HEK293 (cell line): ENCODE results near the gene HYAL3.
"Not testable (repeated sequence)": the region's sequence is repeated elsewhere in the genome, so short reads cannot be mapped to it uniquely, and the experiment has no call there.

Source experiments
- CTCF ChIA-PET: fragments of 350-600 bp; formaldehyde crosslinking; extraction: SDS; loops from one replicate; lab custom pipeline; 2021; ENCODE audit warnings: antibody characterized with exemption; lab: Yijun Ruan, JAX
- POLR2A ChIA-PET: fragments of 300-600 bp; formaldehyde crosslinking; extraction: SDS; loops from one replicate; lab custom pipeline; 2020; ENCODE audit warnings: antibody characterized with exemption, inconsistent platforms; lab: Yijun Ruan, JAX
- H3K27ac ChIP-seq: fragments of 200-500 bp; sonication (Bioruptor generic); 2 replicates; pipeline ENCODE4 v1.5.1; 2014; ENCODE audit warnings: low read depth, low read length, control low read depth, inconsistent platforms; ENCODE audit errors: extremely low read depth
- H3K36me3 ChIP-seq, 2 experiments: fragments of 200-500 bp in 1 of 2; sonication (Bioruptor generic) in 1 of 2; 1 replicate in 1 of 2; 2 replicates in 1 of 2; pipeline ENCODE4 v1.5.1; 2014 to 2017; ENCODE audit warnings: inconsistent platforms in 2 of 2, low read length in 2 of 2; ENCODE audit not compliant: control insufficient read depth in 2 of 2, insufficient read depth in 1 of 2
- H3K4me1 ChIP-seq: fragments of 200-500 bp; sonication (Bioruptor generic); 2 replicates; pipeline ENCODE4 v1.5.1; 2014; ENCODE audit warnings: mild to moderate bottlenecking, low read length, inconsistent platforms; ENCODE audit not compliant: control insufficient read depth, insufficient read depth
- H3K4me3 ChIP-seq: 2 replicates; pipeline ENCODE4 v1.5.1; 2011; ENCODE audit warnings: low read depth, mild to moderate bottlenecking, control low read depth, low read length, moderate library complexity
- H3K9me3 ChIP-seq: fragments of 200-500 bp; sonication (Bioruptor generic); 2 replicates; pipeline ENCODE4 v1.5.1; 2014; ENCODE audit warnings: low read depth, low read length, inconsistent platforms; ENCODE audit not compliant: control insufficient read depth, insufficient read depth
- HIC1 ChIP-seq: fragments of 450-650 bp; formaldehyde crosslinking; IDR thresholded peaks from 2 replicates; pipeline ENCODE4 v1.5.1; 2016; ENCODE audit warnings: missing biosample characterization, missing genetic modification characterization
- KLF1 ChIP-seq: fragments of 450-650 bp; formaldehyde crosslinking; IDR thresholded peaks from 2 replicates; pipeline ENCODE4 v1.5.1; 2016; ENCODE audit warnings: missing biosample characterization, missing genetic modification characterization
- KLF10 ChIP-seq: fragments of 450-650 bp; IDR thresholded peaks from 2 replicates; pipeline ENCODE4 v1.5.1; 2018; ENCODE audit warnings: missing biosample characterization, mild to moderate bottlenecking, missing genetic modification characterization
- SP7 ChIP-seq: fragments of 450-650 bp; formaldehyde crosslinking; IDR thresholded peaks from 2 replicates; pipeline ENCODE4 v1.5.1; 2016; ENCODE audit warnings: missing biosample characterization, missing genetic modification characterization
- ZBTB44 ChIP-seq: fragments of 450-650 bp; IDR thresholded peaks from 2 replicates; pipeline ENCODE4 v1.5.1; 2018; ENCODE audit warnings: missing biosample characterization, mild to moderate bottlenecking, missing genetic modification characterization
- ZFHX2 ChIP-seq: fragments of 450-650 bp; formaldehyde crosslinking; conservative IDR thresholded peaks from 2 replicates; pipeline ENCODE4 v1.5.1; 2016; ENCODE audit warnings: missing biosample characterization, missing genetic modification characterization
- ZNF112 ChIP-seq: fragments of 450-650 bp; formaldehyde crosslinking; IDR thresholded peaks from 2 replicates; pipeline ENCODE4 v1.5.0; 2017; ENCODE audit warnings: missing biosample characterization, missing genetic modification characterization
- ZNF146 ChIP-seq: fragments of 450-650 bp; formaldehyde crosslinking; IDR thresholded peaks from 2 replicates; pipeline ENCODE4 v1.5.1; 2016; ENCODE audit warnings: missing biosample characterization, missing genetic modification characterization
- ZNF16 ChIP-seq: fragments of 450-650 bp; formaldehyde crosslinking; IDR thresholded peaks from 2 replicates; pipeline ENCODE4 v1.5.1; 2016; ENCODE audit warnings: low read depth, missing biosample characterization, missing genetic modification characterization
- ZNF174 ChIP-seq: fragments of 450-650 bp; formaldehyde crosslinking; IDR thresholded peaks from 2 replicates; pipeline ENCODE4 v1.5.0; 2017; ENCODE audit warnings: missing biosample characterization, mild to moderate bottlenecking, missing genetic modification characterization
- ZNF266 ChIP-seq: fragments of 450-650 bp; formaldehyde crosslinking; IDR thresholded peaks from 2 replicates; pipeline ENCODE4 v1.5.1; 2016; ENCODE audit warnings: missing biosample characterization, missing genetic modification characterization, low read depth
- ZNF350 ChIP-seq: fragments of 450-650 bp; formaldehyde crosslinking; IDR thresholded peaks from 2 replicates; pipeline ENCODE4 v1.5.0; 2017; ENCODE audit warnings: missing biosample characterization, mild to moderate bottlenecking, missing genetic modification characterization
- ZNF623 ChIP-seq: fragments of 450-650 bp; formaldehyde crosslinking; IDR thresholded peaks from 2 replicates; pipeline ENCODE4 v1.5.1; 2016; ENCODE audit warnings: missing biosample characterization, missing genetic modification characterization
- ZNF639 ChIP-seq: fragments of 450-650 bp; formaldehyde crosslinking; IDR thresholded peaks from 2 replicates; pipeline ENCODE4 v1.5.1; 2016; ENCODE audit warnings: missing biosample characterization, missing genetic modification characterization
- ZNF76 ChIP-seq: fragments of 450-650 bp; formaldehyde crosslinking; IDR thresholded peaks from 2 replicates; pipeline ENCODE4; 2016; ENCODE audit warnings: low read depth, missing biosample characterization, missing genetic modification characterization, borderline replicate concordance
- ZNF776 ChIP-seq: fragments of 450-650 bp; formaldehyde crosslinking; IDR thresholded peaks from 2 replicates; pipeline ENCODE4 v1.5.0; 2017; ENCODE audit warnings: missing biosample characterization, missing genetic modification characterization, borderline replicate concordance
- ZNF843 ChIP-seq: fragments of 450-650 bp; formaldehyde crosslinking; IDR thresholded peaks from 2 replicates; pipeline ENCODE4 v1.5.1; 2016; ENCODE audit warnings: missing biosample characterization, missing genetic modification characterization

The HYAL3 gene

GRCh38 chr3:50245251-50245745 lies 53.9 kb downstream of the HYAL3 start:
- peak overlapping the region; percentile 43 for H3K27ac ChIP-seq
- no peaks in the 10 kb centered on the region for H3K9me3 ChIP-seq
- peaks cover 0 to 1% of the 10 kb centered on the region in 2 experiments; a peak in 1 of 3 replicates for H3K36me3 ChIP-seq
- POLR2A ChIA-PET: no interaction called here
- H3K4me1 ChIP-seq: peaks cover 9% of the 10 kb centered on the region; the same call in 1 of the 2 replicates
- TF ChIP-seq ZNF112 (tag by site-specific recombination) (no peak), ZNF843 (tag by site-specific recombination) (no peak), ZNF639 (tag by site-specific recombination) (no peak), ZNF16 (tag by site-specific recombination) (no peak), ZNF350 (tag by site-specific recombination) (no peak), KLF10 (tag by site-specific recombination) (no peak), ZNF174 (tag by site-specific recombination) (no peak), HIC1 (tag by site-specific recombination) (no peak), ZNF623 (tag by site-specific recombination) (no peak), ZNF776 (no peak), ZNF266 (tag by site-specific recombination) (no peak), KLF1 (tag by site-specific recombination) (no peak)
- TF ChIP-seq, all 188 proteins: peak for 0
- CTCF ChIA-PET: interaction anchor here (0.7 to 0.8 kb wide), 3 partner anchors 16 to 77 kb away, joined by 3 to 4 read pairs (median 4); no protein-coding TSS in a partner anchor
- no peak overlapping the region for H3K4me3 ChIP-seq

- H3K4me1 ChIP-seq, H3K9me3 ChIP-seq, H3K36me3 ChIP-seq, H3K4me3 ChIP-seq, POLR2A ChIA-PET: not testable (repeated sequence)
- H3K27ac ChIP-seq: peak overlapping the region; percentile 46; the same call in 1 of the 2 replicates
- TF ChIP-seq ZFHX2: peak; percentile 22; the same call in 1 of the 2 replicates
- CTCF ChIA-PET: interaction anchor here (0.7 to 0.8 kb wide), 3 partner anchors 15 to 76 kb away, joined by 3 to 4 read pairs (median 4); no protein-coding TSS in a partner anchor
Measured at GRCh38 chr3:50244813-50245212, 54.4 kb downstream of the HYAL3 start.

GRCh38 chr3:50243543-50243895 lies 55.7 kb downstream of the HYAL3 start:
- no peak for TF ChIP-seq ZNF146 (tag by site-specific recombination)
- TF ChIP-seq ZNF76 (tag by site-specific recombination): no peak
- no peak for TF ChIP-seq SP7 (tag by site-specific recombination)
- no peak for TF ChIP-seq ZBTB44 (tag by site-specific recombination)
- CTCF ChIA-PET: interaction anchor here (0.7 to 1.0 kb wide), 3 partner anchors 51 to 176 kb away, joined by 3 read pairs; no protein-coding TSS in a partner anchor
- no peak overlapping the region for H3K27ac ChIP-seq
- POLR2A ChIA-PET: interaction anchor here (0.8 to 1.1 kb wide), 3 partner anchors 18 to 23 kb away, joined by 3 to 4 read pairs (median 3); no protein-coding TSS in a partner anchor
- no peak overlapping the region for H3K4me3 ChIP-seq
- no peaks in the 10 kb centered on the region for H3K9me3 ChIP-seq
- peaks cover 11% of the 10 kb centered on the region for H3K4me1 ChIP-seq
- peaks cover 0 to 9% of the 10 kb centered on the region in 2 experiments; a peak in 1 of 3 replicates for H3K36me3 ChIP-seq
